ENCODE measurements around the gene SMAD6.

DNA sequence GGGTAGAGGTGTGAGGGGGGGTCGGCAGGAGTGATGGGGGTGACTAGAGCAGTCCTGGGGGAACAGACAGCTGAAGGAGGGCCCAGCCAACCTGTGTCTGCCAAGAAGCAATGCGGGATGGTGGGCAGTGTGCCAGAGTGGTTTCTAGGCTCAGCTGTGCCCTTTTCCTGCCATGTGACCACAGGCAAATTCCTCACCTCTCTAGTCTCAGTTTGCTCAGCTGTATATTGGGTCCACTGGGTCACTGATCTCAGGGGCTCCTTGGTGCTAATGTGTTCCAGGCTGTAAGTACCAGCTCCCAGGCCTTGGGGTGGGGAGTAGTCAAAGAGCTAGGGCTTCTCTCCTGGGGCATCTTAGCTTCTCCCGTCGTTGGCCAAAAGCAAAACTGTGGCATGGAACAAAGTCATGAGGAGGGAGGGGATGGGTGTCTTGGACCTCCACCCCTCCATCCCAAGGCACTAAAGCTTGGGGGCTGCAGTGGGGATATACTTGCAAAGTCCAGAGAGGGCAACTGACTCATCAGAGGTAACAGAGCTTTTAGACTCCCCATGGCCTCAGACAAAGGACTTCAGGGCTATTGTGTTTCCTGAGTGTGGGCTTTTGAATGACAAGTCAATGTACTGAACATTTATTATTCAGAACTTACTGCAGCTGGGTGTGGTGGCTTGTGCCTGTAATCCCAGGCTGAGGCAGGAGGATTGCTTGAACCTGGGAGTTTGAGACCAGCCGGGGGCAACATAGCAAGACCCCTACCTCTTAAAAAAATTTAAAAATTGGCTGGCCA, 20.9 kb downstream of the SMAD6 start:
- TF ChIP-seq SMC3 (conservative IDR thresholded peaks at IDR 0.05; ENCODE audit: poor library complexity) (no peak), RAD21 (conservative IDR thresholded peaks at IDR 0.05) (no peak)

Data from neural cell (in vitro differentiated cells).